ENCODE data around the gene CEND1. TPM values are rescaled to one million over a fixed set of nuclear protein-coding genes. Genes with fewer than 3 reads are reported as not detected.

The CEND1 gene
- total and polyA plus RNA-seq, 2 donors from 2014 or later, result 0.16 to 3.6 TPM

DNA sequence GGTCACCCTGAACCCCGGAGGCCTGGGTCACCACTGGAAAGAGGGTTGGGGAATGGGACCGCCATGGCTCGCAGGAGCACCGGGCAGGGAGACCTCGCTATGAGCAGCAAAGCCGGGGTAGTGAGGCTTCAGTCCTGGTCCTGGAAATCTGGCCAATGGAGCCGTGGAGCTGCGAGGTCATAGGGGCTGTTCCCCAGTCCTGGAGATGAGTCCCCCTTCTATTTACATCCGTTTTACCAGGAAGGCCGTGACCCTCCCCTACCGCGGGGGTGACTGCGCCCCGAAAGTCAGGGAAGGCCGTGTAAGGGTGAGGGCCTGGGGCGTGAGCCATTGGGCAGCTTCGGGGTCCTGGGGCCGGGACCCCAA, 14.7 kb upstream of the CEND1 start:
- H3K4me1 ChIP-seq (ENCODE audit: control insufficient read depth in 2 of 3, insufficient read depth in 2 of 3, low read depth in 1 of 3, low read length in 3 of 3), result peaks cover 0 to 18% (median 4%) of the 10 kb centered on the region in 3 donors
- H3K27me3 ChIP-seq (ENCODE audit: control insufficient read depth, insufficient read depth, low read length), result no peaks in the 10 kb centered on the region
- H3K36me3 ChIP-seq (ENCODE audit: control insufficient read depth in 2 of 3, insufficient read depth in 3 of 3, low read length in 3 of 3), result no peaks in the 10 kb centered on the region
- FAIRE-seq (no peak), DNase-seq (no peak)
- no peaks in the 10 kb centered on the region for H3K9me3 ChIP-seq (ENCODE audit: control insufficient read depth in 2 of 3, insufficient read depth in 1 of 3, low read length in 3 of 3)
- H3K27ac ChIP-seq (ENCODE audit: low read depth in 2 of 2, low read length in 2 of 2), result peak overlapping the region; percentile 37 to 43
- TF ChIP-seq, protein P1, sequence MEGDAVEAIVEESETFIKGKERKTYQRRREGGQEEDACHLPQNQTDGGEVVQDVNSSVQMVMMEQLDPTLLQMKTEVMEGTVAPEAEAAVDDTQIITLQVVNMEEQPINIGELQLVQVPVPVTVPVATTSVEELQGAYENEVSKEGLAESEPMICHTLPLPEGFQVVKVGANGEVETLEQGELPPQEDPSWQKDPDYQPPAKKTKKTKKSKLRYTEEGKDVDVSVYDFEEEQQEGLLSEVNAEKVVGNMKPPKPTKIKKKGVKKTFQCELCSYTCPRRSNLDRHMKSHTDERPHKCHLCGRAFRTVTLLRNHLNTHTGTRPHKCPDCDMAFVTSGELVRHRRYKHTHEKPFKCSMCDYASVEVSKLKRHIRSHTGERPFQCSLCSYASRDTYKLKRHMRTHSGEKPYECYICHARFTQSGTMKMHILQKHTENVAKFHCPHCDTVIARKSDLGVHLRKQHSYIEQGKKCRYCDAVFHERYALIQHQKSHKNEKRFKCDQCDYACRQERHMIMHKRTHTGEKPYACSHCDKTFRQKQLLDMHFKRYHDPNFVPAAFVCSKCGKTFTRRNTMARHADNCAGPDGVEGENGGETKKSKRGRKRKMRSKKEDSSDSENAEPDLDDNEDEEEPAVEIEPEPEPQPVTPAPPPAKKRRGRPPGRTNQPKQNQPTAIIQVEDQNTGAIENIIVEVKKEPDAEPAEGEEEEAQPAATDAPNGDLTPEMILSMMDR (IDR thresholded peaks at IDR 0.05; ENCODE audit: borderline replicate concordance, extremely low read depth, insufficient read depth), result no peak
- intact Hi-C loops (cut with DNase I), result no loop called here
- H3K9ac ChIP-seq (ENCODE audit: low read length in 3 of 3), result peak overlapping the region in 2 of 3 donors; percentile 34 to 69
- peak overlapping the region in 2 of 3 donors; percentile 36 to 59 for H3K4me3 ChIP-seq (ENCODE audit: low read length in 3 of 3)

DNA sequence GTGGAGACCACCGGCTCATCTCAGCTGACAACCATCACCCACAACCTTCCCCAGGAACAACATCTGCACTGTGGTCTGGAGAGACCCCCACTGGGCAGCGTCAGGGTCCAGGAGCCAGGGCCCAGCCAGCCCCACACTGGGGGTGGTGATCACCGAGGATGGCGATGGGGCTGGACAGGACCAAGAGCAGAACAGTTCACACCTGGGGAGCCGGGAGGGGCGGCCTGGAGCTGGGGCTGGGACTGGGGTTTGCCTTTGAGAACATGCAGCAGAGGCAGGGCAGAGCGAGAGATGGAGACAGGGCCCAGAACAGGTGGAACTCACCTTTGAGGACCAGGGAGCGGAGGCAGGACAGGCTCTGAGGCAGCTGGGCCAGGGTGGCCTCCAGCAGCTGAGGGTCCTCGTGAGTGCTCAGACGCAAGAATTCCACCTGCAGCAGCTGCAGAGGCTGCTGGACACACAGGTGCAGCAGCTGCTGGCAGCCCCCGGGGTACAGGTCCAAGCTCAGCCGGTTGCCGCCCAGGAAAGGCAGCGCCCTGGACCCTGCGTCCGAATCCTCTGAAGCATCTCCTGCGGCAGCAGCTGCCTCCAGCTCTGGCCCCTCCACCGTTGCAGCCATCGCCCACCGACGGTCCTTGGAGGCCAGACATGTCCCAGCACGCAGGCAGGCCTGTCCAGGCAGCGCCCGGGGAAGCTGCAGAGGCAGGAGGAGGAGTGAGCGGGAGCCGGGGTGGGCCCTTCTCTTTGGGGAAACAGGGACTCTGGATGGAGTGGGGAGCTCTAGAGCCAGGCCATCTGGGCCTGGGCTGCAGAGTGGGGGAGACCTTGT, 14.1 kb upstream of the CEND1 start:
- no peak for FAIRE-seq

DNA sequence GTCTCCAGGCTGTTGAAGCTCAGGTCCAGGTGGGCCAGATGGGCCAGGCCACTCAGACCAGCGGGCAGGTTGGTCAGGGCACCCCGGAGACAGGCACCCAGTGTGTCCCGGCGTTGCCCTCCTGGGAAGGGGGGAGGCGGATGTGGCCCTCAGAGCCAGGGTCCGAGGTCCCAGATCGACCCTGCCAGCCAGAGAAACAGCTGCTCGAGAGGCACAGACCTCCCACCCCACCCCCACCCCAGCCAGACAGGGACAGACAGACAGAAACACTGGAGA, 13.5 kb upstream of the CEND1 start:
- Histone ChIP-seq H3K9ac (ENCODE audit: low read length in 3 of 3) (no peak overlapping the region), H3K27ac (ENCODE audit: low read depth in 2 of 2, low read length in 2 of 2) (no peak overlapping the region)
- FAIRE-seq, result no peak

More for the DNA sequence above, 14.1 kb upstream of the CEND1 start:
- peaks cover 0 to 18% (median 4%) of the 10 kb centered on the region in 3 donors for H3K4me1 ChIP-seq (ENCODE audit: control insufficient read depth in 2 of 3, insufficient read depth in 2 of 3, low read depth in 1 of 3, low read length in 3 of 3)
- intact Hi-C loops (cut with DNase I), result no loop called here
- no peaks in the 10 kb centered on the region for H3K9me3 ChIP-seq (ENCODE audit: control insufficient read depth in 2 of 3, insufficient read depth in 1 of 3, low read length in 3 of 3)
- H3K4me3 ChIP-seq (ENCODE audit: low read length in 3 of 3), result peak overlapping the region in 2 of 3 donors; percentile 36 to 59
- H3K36me3 ChIP-seq (ENCODE audit: control insufficient read depth in 2 of 3, insufficient read depth in 3 of 3, low read length in 3 of 3), result no peaks in the 10 kb centered on the region
- TF ChIP-seq, protein P1 (IDR thresholded peaks at IDR 0.05; ENCODE audit: borderline replicate concordance, extremely low read depth, insufficient read depth), result no peak
- no peaks in the 10 kb centered on the region for H3K27me3 ChIP-seq (ENCODE audit: control insufficient read depth, insufficient read depth, low read length)
- H3K9ac ChIP-seq (ENCODE audit: low read length in 3 of 3), result peak overlapping the region in 1 of 3 donors; percentile 34
- DNase-seq, result no peak
- no peak overlapping the region for H3K27ac ChIP-seq (ENCODE audit: low read depth in 2 of 2, low read length in 2 of 2)

More for the DNA sequence above, 13.5 kb upstream of the CEND1 start:
- peaks cover 0 to 14% (median 4%) of the 10 kb centered on the region in 3 donors for H3K4me1 ChIP-seq (ENCODE audit: control insufficient read depth in 2 of 3, insufficient read depth in 2 of 3, low read depth in 1 of 3, low read length in 3 of 3)
- DNase-seq, result no peak
- H3K27me3 ChIP-seq (ENCODE audit: control insufficient read depth, insufficient read depth, low read length), result no peaks in the 10 kb centered on the region
- intact Hi-C loops (cut with DNase I), result no loop called here
- TF ChIP-seq, protein P1 (IDR thresholded peaks at IDR 0.05; ENCODE audit: borderline replicate concordance, extremely low read depth, insufficient read depth), result no peak
- no peak overlapping the region for H3K4me3 ChIP-seq (ENCODE audit: low read length in 3 of 3)
- no peaks in the 10 kb centered on the region for H3K9me3 ChIP-seq (ENCODE audit: control insufficient read depth in 2 of 3, insufficient read depth in 1 of 3, low read length in 3 of 3)
- H3K36me3 ChIP-seq (ENCODE audit: control insufficient read depth in 2 of 3, insufficient read depth in 3 of 3, low read length in 3 of 3), result no peaks in the 10 kb centered on the region

All from kidney (tissue), 14 donors.